GM18858 (cell line): ENCODE data around the gene TMEM132A.

ENCODE experiments used
- ATAC-seq: cut with Tn5 transposase; IDR thresholded peaks from one replicate; pipeline ENCODE4 v1.9.1; 2021; ENCODE audit not compliant: unreplicated experiment

Gene TMEM132A

DNA sequence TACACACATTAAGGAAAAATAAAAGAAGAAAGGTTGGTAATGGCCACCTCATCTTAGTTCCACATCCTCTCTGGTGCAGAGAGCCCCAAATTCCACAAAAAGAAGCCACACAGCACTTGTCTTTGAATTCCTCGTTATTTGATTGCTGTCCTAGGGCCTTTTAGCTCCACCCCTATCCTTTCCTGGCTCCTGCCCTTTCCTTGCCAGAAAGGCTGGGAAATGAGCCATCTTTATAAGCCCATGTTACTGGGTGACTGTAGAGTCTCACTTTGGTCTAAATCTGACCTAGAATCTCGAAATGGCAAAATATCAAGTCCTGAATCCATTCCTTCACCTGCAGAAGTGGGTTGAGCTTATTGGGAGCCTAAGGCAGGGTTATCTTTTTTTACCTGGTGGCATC lies 4.3 kb upstream of the TMEM132A start:
- no peak for ATAC-seq

- no peak for ATAC-seq
These were observed 3.0 kb upstream of the TMEM132A start for GRCh38 chr11:60921259-60921658.

GRCh38 chr11:60921777-60922335 lies 2.4 kb upstream of the TMEM132A start:
- no peak for ATAC-seq

DNA sequence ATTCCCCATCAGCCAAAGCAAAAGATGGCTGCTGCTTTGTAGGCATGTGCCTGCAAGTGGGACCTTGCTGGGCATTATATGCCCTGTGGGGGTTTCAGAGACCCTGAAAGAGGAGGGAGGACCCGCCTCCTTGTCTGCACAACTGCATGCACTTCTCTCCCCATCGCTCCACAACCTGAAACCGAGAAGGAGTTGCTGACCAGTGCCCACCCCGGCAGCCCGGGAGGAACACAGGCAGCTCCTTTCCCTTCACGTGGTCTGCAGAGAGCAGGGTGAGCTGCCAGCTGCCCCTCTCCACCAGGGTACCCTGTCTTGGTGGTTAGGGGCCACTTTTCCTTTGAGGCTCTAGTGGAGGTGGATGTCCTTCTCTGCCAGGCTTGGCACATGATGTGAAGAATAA lies 1.4 kb upstream of the TMEM132A start:
- ATAC-seq: no peak

- ATAC-seq: no peak
These were observed 934 bp upstream of the TMEM132A start for GRCh38 chr11:60923326-60923725.

DNA sequence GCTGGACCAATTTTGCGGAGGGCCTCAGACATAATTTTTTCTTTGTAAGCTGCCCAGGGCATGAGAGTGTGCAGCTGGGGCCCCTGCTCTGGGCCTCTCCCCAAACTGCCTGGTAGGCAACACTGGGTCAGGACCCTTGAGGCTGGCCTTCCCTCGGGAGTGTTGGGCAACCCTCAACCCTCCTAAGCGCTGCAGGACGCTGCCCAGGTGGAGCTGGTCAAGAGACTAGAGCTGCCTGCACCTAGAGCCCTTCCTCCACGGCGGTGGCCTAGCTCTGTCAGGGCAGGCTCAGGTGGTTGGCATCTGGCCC lies 505 bp upstream of the TMEM132A start:
- no peak for ATAC-seq

DNA sequence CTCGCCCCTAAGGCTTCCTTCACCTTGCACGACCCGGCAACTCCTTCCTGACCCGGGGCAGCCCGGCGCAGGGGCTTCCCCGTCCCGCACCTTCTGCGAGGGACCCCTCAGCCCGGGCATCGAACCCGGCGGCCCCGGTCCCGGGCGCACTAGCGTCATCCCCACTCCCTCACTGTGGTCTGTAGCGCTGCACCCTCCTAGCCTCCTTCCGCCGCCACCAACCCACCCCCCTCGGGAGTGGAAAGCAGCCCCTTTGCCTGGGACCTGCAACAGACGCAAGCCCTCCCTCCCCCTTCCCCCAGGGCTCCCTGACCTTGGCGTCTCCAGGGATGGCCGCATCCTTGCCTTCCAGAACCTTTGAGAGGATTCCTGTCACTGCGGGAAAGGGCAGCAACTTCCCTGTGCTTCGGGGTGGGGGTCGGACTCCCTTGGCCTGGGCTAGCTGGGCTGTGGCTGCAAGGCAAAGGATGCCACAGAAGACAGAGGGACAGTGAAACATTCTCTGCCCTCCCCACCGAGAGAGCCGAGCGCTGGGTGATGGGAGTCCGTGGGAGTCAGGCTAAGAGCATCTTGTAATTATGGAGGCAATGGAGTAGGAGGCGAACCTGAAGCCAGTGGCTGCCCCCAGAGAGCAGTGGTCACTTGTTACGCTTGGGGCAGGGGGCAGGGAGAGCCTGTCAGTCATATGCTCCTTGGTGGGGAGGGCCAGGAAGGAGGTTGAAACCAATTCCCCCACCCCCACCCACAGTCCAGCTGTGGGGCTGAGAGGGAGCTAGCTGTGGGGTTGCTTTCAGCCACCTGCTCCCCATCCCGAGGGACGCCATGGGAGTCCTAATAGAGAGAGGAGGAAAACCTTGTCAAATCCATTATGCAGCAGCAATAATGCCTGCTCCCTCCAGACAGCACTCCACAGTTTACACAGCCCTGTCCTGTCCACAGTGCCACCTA lies 920 bp downstream of the TMEM132A start:
- ATAC-seq: no peak

- no peak for ATAC-seq
These were observed 1.6 kb downstream of the TMEM132A start for GRCh38 chr11:60925868-60926267.

- ATAC-seq: no peak
These were observed 2.2 kb downstream of the TMEM132A start for GRCh38 chr11:60926500-60926899.

GRCh38 chr11:60927061-60927592 lies 2.9 kb downstream of the TMEM132A start:
- no peak for ATAC-seq

DNA sequence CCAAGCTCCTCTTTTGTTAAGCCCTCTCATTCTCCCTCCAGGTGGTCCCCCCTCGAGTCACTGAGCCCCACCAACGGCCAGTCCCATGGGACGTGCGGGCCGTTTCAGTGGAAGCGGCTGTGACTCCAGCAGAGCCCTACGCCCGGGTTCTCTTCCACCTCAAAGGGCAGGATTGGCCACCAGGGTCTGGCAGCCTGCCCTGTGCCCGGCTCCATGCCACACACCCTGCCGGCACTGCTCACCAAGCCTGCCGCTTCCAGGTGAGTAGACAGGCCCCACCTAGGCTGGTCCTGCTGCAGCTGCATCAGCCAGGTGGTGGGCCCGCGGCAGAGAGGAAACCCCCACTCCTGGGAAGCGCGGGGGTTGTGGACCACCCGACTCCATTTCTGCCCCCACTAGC lies 3.3 kb downstream of the TMEM132A start:
- no peak for ATAC-seq

DNA sequence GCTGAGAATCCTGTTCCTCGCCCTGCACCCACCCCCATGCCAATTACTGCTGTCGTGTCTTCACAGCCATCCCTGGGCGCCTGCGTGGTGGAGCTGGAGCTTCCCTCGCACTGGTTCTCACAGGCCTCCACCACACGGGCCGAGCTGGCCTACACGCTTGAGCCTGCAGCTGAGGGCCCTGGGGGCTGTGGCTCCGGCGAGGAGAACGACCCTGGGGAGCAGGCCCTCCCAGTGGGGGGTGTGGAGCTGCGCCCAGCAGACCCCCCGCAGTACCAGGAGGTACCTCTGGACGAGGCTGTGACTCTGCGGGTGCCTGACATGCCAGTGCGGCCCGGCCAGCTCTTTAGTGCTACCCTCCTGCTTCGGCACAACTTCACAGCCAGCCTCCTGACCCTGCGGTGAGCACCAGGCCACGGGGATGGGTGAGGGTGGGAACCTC lies 4.3 kb downstream of the TMEM132A start:
- ATAC-seq: no peak

GRCh38 chr11:60929764-60930163 lies 5.5 kb downstream of the TMEM132A start:
- no peak for ATAC-seq

DNA sequence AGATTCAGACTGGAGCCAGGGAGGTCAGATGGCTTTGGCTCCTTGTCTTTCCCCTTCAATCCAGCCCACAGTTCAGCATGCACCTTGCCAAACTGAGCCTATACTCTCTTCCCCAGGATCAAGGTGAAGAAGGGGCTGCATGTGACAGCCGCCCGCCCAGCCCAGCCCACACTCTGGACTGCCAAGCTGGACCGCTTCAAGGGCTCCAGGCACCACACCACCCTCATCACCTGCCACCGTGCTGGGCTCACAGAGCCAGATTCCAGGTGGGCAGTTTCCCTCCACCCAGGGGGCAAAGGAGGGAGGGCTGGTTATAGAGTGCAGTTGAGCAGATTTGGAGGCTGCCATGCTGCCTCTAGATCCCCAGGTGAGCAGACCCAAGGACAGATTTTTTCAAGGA lies 6.1 kb downstream of the TMEM132A start:
- no peak for ATAC-seq

- ATAC-seq: no peak
These were observed 7.7 kb downstream of the TMEM132A start for GRCh38 chr11:60931917-60932316.

DNA sequence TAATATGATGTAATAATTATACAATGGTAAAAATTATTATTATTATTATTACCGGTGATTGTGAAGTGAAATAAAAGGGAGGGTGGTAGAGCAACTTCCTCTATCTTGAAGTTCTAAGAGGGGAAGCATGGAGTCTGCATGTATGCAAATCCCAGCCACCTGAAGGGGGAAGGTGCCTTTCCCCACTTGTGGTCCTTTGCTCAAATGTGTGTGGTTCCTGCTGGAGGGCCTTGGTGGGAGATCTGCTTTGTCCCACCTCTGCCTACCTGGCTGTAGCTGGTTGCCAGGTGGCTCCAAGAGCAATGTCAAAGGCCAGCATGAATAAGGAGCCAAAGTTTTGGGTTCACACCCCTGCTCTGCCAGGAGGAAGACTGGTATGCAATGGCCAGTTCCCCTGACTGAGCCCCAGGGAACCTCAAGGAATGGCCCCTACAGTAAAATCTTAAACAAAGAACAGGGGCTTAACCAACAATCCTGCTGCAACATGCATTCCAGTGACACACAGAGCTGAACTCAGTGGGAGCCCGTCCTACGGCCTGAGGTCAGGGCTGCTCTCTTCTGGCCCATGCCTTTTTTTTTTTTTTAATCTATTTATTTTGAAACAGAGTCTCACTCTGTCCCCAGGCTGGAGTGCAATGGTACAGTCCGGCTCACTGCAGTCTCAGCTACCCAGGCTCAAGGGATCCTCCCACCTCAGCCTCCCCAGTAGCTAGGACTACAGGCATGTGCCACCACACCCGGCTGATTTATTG lies 8.5 kb downstream of the TMEM132A start:
- no peak for ATAC-seq

DNA sequence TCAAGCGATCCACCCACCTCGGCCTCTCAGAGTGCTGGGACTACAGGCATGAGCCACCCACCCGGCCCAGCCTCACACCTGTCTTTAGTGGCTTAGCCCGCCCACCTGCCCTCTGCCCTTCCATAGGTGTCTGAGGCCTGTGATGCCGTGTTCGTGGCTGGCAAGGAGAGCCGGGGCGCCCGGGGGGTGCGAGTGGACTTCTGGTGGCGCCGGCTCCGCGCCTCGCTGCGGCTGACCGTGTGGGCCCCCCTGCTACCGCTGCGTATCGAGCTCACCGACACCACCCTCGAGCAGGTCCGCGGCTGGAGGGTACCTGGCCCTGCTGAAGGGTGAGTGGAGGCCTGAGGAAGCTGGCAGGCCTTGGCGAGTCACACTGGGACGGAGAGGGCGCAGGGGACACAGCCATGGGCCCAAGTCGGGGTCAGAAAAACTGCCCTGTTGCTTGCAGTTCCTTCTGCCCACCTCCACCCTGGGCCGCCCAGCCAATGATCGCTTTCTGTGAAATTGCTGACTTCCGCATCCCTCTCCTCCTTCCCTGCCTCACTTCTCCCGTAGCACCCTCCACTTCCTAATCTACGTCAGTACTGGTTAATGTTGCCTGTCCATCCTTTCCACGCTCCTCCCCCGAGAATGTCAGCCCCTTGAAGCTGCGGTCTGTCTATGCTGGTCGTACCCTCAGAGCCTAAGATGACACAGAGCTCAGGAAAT lies 9.3 kb downstream of the TMEM132A start:
- ATAC-seq: no peak

GRCh38 chr11:60934124-60934789 lies 10.0 kb downstream of the TMEM132A start:
- ATAC-seq: no peak

GRCh38 chr11:60934790-60935605 lies 10.7 kb downstream of the TMEM132A start:
- ATAC-seq: no peak
